HCT116 (cell line): ENCODE results near the gene RNF207. TPM values are rescaled to one million over a fixed set of nuclear protein-coding genes. Genes with fewer than 3 reads are reported as not detected.

ENCODE experiments used
- ATAC-seq: fragments of 200-7000 bp; cut with Tn5 transposase; 2 replicates; pipeline ENCODE4 v1.9.1; 2020; ENCODE audit warnings: mild to moderate bottlenecking, moderate library complexity
- BruUV-seq: library from RNA; stranded (reverse); fragments of 400-500 nt; replicated peaks from 2 replicates; lab custom pipeline; 2021; lab: Mats Ljungman, UMichigan
- CTCF ChIA-PET: fragments of 300-600 bp; sonication (Branson Sonifier 250); formaldehyde crosslinking; loops from one replicate; lab custom pipeline; 2021; ENCODE audit warnings: antibody characterized with exemption; lab: Charles Lee
- POLR2A ChIA-PET: fragments of 300-600, 350-600 bp; sonication (Branson Sonifier 250); formaldehyde crosslinking; loops from one replicate; lab custom pipeline; 2021; ENCODE audit warnings: antibody characterized with exemption; lab: Charles Lee
- RAD21 ChIA-PET, 2 experiments: fragments of 300-600 bp; sonication (Branson Sonifier 250); formaldehyde crosslinking; loops; one replicate each; lab custom pipeline; 2023; ENCODE audit warnings: low total read pairs in 2 of 2; ENCODE audit not compliant: uncharacterized antibody in 2 of 2, unreplicated experiment in 2 of 2, low non-redundant PET in 1 of 2; lab: Charles Lee
- DNase-seq: peaks from one replicate; pipeline ENCODE4 v3.0.0-alpha.2; 2010; ENCODE audit warnings: low read depth, low spot score
- H2AFZ ChIP-seq: fragments of 200-600 bp; shearing (Covaris generic), sonication (generic); 2 replicates; pipeline ENCODE4 v1.6.1; 2017; ENCODE audit warnings: low read depth, mixed run types, mixed read lengths, antibody characterized with exemption, low read length; ENCODE audit not compliant: poor library complexity, severe bottlenecking
- H3K27ac ChIP-seq: 2 replicates; pipeline ENCODE4 v1.5.1; 2012; ENCODE audit warnings: low read depth, low read length
- H3K27me3 ChIP-seq: fragments of 200-600 bp; sonication (generic); 2 replicates; pipeline ENCODE4 v1.6.1; 2016; ENCODE audit warnings: mixed run types, low read length, mixed read lengths; ENCODE audit not compliant: insufficient read depth
- H3K36me3 ChIP-seq, 2 experiments: fragments of 200-500 bp in 1 of 2; fragments of 200-600 bp in 1 of 2; sonication (Bioruptor generic) in 1 of 2; sonication (generic) in 1 of 2; 2 replicates each; pipeline versions ENCODE4 v1.5.1 to v1.6.1; 2014 to 2016; ENCODE audit warnings: low read length in 2 of 2, inconsistent platforms in 1 of 2, mixed read lengths in 1 of 2, mixed run types in 1 of 2; ENCODE audit not compliant: insufficient read depth in 2 of 2, control insufficient read depth in 1 of 2
- H3K4me1 ChIP-seq, 2 experiments: fragments of 200-600 bp in 1 of 2; sonication (generic) in 1 of 2; 2 replicates each; pipeline versions ENCODE4 v1.5.1 to v1.6.1; 2012 to 2017; ENCODE audit warnings: low read length in 2 of 2, inconsistent platforms in 1 of 2, mild to moderate bottlenecking in 1 of 2, mixed read lengths in 1 of 2, mixed run types in 1 of 2, moderate library complexity in 1 of 2; ENCODE audit not compliant: insufficient read depth in 2 of 2, control insufficient read depth in 1 of 2
- H3K4me2 ChIP-seq: fragments of 200-600 bp; sonication (generic); 2 replicates; pipeline ENCODE4 v1.6.1; 2017; ENCODE audit warnings: mixed run types, low read length, mixed read lengths
- H3K4me3 ChIP-seq, 2 experiments: fragments of 200-600 bp in 1 of 2; sonication (generic) in 1 of 2; replicated peaks in 1 of 2; 2 replicates each; pipeline ENCODE4 v1.5.1; 2011 to 2016; ENCODE audit warnings: low read length in 2 of 2, control low read depth in 1 of 2, low read depth in 1 of 2, mild to moderate bottlenecking in 1 of 2, mixed read lengths in 1 of 2, mixed run types in 1 of 2
- H3K79me2 ChIP-seq: fragments of 200-600 bp; sonication (generic); 2 replicates; pipeline ENCODE4 v1.6.1; 2017; ENCODE audit warnings: mild to moderate bottlenecking, mixed run types, low read length, moderate library complexity, mixed read lengths; ENCODE audit not compliant: insufficient read depth
- H3K9ac ChIP-seq: fragments of 200-600 bp; sonication (generic); 2 replicates; pipeline ENCODE4 v1.6.1; 2016; ENCODE audit warnings: low read length, mixed read lengths
- H3K9me2 ChIP-seq: fragments of 200-600 bp; sonication (generic), shearing (Covaris generic); 2 replicates; pipeline ENCODE4 v1.6.1; 2017; ENCODE audit warnings: mixed run types, mild to moderate bottlenecking, moderate library complexity; ENCODE audit not compliant: insufficient read depth
- H3K9me3 ChIP-seq, 2 experiments: fragments of 200-500 bp in 1 of 2; fragments of 200-600 bp in 1 of 2; sonication (Bioruptor generic) in 1 of 2; sonication (generic) in 1 of 2; 2 replicates each; pipeline ENCODE4 v1.6.1; 2014 to 2017; ENCODE audit warnings: low read length in 2 of 2, mixed read lengths in 2 of 2, inconsistent platforms in 1 of 2, low read depth in 1 of 2, mild to moderate bottlenecking in 1 of 2, mixed run types in 1 of 2, moderate library complexity in 1 of 2; ENCODE audit not compliant: control insufficient read depth in 1 of 2, insufficient read depth in 1 of 2
- H4K20me1 ChIP-seq: fragments of 200-600 bp; sonication (generic), shearing (Covaris generic); 2 replicates; pipeline ENCODE4 v1.6.1; 2017; ENCODE audit warnings: mixed run types, mild to moderate bottlenecking, moderate library complexity; ENCODE audit not compliant: insufficient read depth
- ATF3 ChIP-seq: IDR thresholded peaks from 2 replicates; pipeline ENCODE4 v1.6.1; 2012
- CBX3 ChIP-seq: IDR thresholded peaks from 2 replicates; pipeline ENCODE4 v1.6.1; 2012; ENCODE audit warnings: low read depth
- CEBPB ChIP-seq: IDR thresholded peaks from 2 replicates; pipeline ENCODE4 v1.6.1; 2012; ENCODE audit warnings: low read depth
- FOSL1 ChIP-seq: IDR thresholded peaks from 2 replicates; pipeline ENCODE4 v1.6.1; 2012; ENCODE audit warnings: low read depth
- POLR2AphosphoS5 ChIP-seq: IDR thresholded peaks from 2 replicates; pipeline ENCODE4 v1.6.1; 2011; ENCODE audit warnings: mild to moderate bottlenecking, low read depth, low read length, moderate library complexity
- RAD21 ChIP-seq: IDR thresholded peaks from 2 replicates; pipeline ENCODE4 v1.6.1; 2012; ENCODE audit warnings: low read depth, mild to moderate bottlenecking
- SIN3A ChIP-seq: IDR thresholded peaks from 2 replicates; pipeline ENCODE4 v1.6.1; 2012; ENCODE audit warnings: low read depth
- SRF ChIP-seq: IDR thresholded peaks from 2 replicates; pipeline ENCODE4 v1.6.1; 2012; ENCODE audit warnings: low read depth
- ZBTB33 ChIP-seq: IDR thresholded peaks from 2 replicates; pipeline ENCODE4 v1.6.1; 2011; ENCODE audit warnings: mild to moderate bottlenecking, low read length, moderate library complexity; ENCODE audit not compliant: insufficient replicate concordance; ENCODE audit errors: extremely low read depth
- ZNF274 ChIP-seq: fragments of 200-500 bp; sonication (Bioruptor generic); IDR thresholded peaks from 2 replicates; pipeline ENCODE4 v1.6.1; 2014; ENCODE audit warnings: mild to moderate bottlenecking, low read depth, low read length, inconsistent platforms
- intact Hi-C: fragments of 100-400 bp; cut with micrococcal nuclease; formaldehyde crosslinking; loops from 2 replicates; pipeline ENCODE4 v1.10.0; 2022
- total RNA-seq: library from RNA; stranded (reverse); gene quantifications from one replicate; pipeline ENCODE4 v1.2.1, GENCODE V29; 2021; ENCODE audit not compliant: unreplicated experiment
- TF ChIP-seq, protein P1 (sequence below): IDR thresholded peaks from 2 replicates; pipeline ENCODE4 v1.6.1; 2012; ENCODE audit warnings: low read depth

Gene RNF207
- total RNA-seq, 1 experiment from 2014 or later, result 61.2 TPM

GRCh38 chr1:6241107-6241886 is 35.4 kb downstream of the RNF207 start:
- ATAC-seq (no peak), DNase-seq (no peak)
- H3K36me3 ChIP-seq, result no peaks in the 10 kb centered on the region
- no TSS peak for BruUV-seq
- no peak overlapping the region for H2AFZ ChIP-seq
- H3K9ac ChIP-seq, result 0 out of 2 replicates have a peak overlapping the region, but pooled peaks have one; percentile 35
- H3K79me2 ChIP-seq, result no peaks in the 10 kb centered on the region
- POLR2A ChIA-PET, result no interaction called here
- RAD21 ChIA-PET, result no interaction called here
- H3K4me3 ChIP-seq, result no peak overlapping the region
- intact Hi-C loops, result no loop called here
- H3K4me2 ChIP-seq, result peak overlapping the region; percentile 71
- H3K27ac ChIP-seq, result no peak overlapping the region
- no peaks in the 10 kb centered on the region for H3K9me2 ChIP-seq
- H3K4me1 ChIP-seq, result peaks cover 11 to 48% of the 10 kb centered on the region in 2 experiments; a peak in 3 of 4 replicates
- no peaks in the 10 kb centered on the region for H4K20me1 ChIP-seq
- no peak for TF ChIP-seq ZNF274
- TF ChIP-seq SIN3A, result no peak
- TF ChIP-seq SRF, result no peak
- no peak for TF ChIP-seq RAD21
- TF ChIP-seq, protein P1, sequence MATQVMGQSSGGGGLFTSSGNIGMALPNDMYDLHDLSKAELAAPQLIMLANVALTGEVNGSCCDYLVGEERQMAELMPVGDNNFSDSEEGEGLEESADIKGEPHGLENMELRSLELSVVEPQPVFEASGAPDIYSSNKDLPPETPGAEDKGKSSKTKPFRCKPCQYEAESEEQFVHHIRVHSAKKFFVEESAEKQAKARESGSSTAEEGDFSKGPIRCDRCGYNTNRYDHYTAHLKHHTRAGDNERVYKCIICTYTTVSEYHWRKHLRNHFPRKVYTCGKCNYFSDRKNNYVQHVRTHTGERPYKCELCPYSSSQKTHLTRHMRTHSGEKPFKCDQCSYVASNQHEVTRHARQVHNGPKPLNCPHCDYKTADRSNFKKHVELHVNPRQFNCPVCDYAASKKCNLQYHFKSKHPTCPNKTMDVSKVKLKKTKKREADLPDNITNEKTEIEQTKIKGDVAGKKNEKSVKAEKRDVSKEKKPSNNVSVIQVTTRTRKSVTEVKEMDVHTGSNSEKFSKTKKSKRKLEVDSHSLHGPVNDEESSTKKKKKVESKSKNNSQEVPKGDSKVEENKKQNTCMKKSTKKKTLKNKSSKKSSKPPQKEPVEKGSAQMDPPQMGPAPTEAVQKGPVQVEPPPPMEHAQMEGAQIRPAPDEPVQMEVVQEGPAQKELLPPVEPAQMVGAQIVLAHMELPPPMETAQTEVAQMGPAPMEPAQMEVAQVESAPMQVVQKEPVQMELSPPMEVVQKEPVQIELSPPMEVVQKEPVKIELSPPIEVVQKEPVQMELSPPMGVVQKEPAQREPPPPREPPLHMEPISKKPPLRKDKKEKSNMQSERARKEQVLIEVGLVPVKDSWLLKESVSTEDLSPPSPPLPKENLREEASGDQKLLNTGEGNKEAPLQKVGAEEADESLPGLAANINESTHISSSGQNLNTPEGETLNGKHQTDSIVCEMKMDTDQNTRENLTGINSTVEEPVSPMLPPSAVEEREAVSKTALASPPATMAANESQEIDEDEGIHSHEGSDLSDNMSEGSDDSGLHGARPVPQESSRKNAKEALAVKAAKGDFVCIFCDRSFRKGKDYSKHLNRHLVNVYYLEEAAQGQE, result no peak
- no peak for TF ChIP-seq ZBTB33
- TF ChIP-seq POLR2AphosphoS5, result no peak
- TF ChIP-seq CEBPB, result no peak
- TF ChIP-seq CBX3, result no peak
- TF ChIP-seq FOSL1, result no peak
- no peak for TF ChIP-seq ATF3
- TF ChIP-seq, all 23 proteins: peak for 0
- no peaks in the 10 kb centered on the region for H3K27me3 ChIP-seq
- CTCF ChIA-PET, result interaction anchor here (0.9 to 2.0 kb wide), 2 partner anchors 37 to 132 kb away, joined by 4 to 11 read pairs; no protein-coding TSS in a partner anchor
- H3K9me3 ChIP-seq, result no peaks in the 10 kb centered on the region
